CD14-positive monocyte (primary cell): ENCODE measurements around the gene HOXD4. TPM values are rescaled to one million over a fixed set of nuclear protein-coding genes. Genes with fewer than 3 reads are reported as not detected.

ENCODE experiments used
- DNase-seq, 3 donors: peaks; one replicate each; pipeline ENCODE4 v3.0.0-alpha.2; 2011 to 2022
- H2AFZ ChIP-seq: 2 replicates; pipeline ENCODE4 v1.6.0; 2012; ENCODE audit warnings: mild to moderate bottlenecking, low read depth, low read length, inconsistent platforms; ENCODE audit not compliant: insufficient read depth, poor library complexity, severe bottlenecking
- H3K27ac ChIP-seq, 2 donors: 1 replicate in 1 of 2; 2 replicates in 1 of 2; pipeline ENCODE4 v1.5.1; 2012 to 2013; ENCODE audit warnings: low read length in 2 of 2, control low read depth in 1 of 2, inconsistent platforms in 1 of 2, low read depth in 1 of 2, mild to moderate bottlenecking in 1 of 2
- H3K27me3 ChIP-seq, 2 donors: one replicate each; pipeline versions ENCODE4 v1.6.0 to v1.6.1; 2011 to 2013; ENCODE audit warnings: low read length in 2 of 2; ENCODE audit not compliant: control insufficient read depth in 2 of 2, insufficient read depth in 2 of 2
- H3K36me3 ChIP-seq, 2 donors: replicated peaks in 1 of 2; 1 replicate in 1 of 2; 2 replicates in 1 of 2; pipeline versions ENCODE4 v1.5.1 to v1.6.1; 2012 to 2013; ENCODE audit warnings: low read length in 2 of 2, control low read depth in 1 of 2, inconsistent platforms in 1 of 2, mild to moderate bottlenecking in 1 of 2; ENCODE audit not compliant: insufficient read depth in 2 of 2, control insufficient read depth in 1 of 2
- H3K4me1 ChIP-seq, 2 donors: 1 replicate in 1 of 2; 2 replicates in 1 of 2; pipeline versions ENCODE4 v1.5.1 to v1.6.1; 2012 to 2013; ENCODE audit warnings: low read length in 2 of 2, control low read depth in 1 of 2, inconsistent platforms in 1 of 2, mild to moderate bottlenecking in 1 of 2, moderate library complexity in 1 of 2; ENCODE audit not compliant: insufficient read depth in 2 of 2, control insufficient read depth in 1 of 2
- H3K4me2 ChIP-seq: replicated peaks from 2 replicates; pipeline ENCODE3; 2012; ENCODE audit warnings: low read length, moderate library complexity, mild to moderate bottlenecking; ENCODE audit not compliant: poor library complexity, severe bottlenecking; ENCODE audit errors: extremely low read depth
- H3K4me3 ChIP-seq, 3 experiments: fragments of 200-600 bp in 1 of 3; sonication (generic) in 1 of 3; replicated peaks in 1 of 3; 1 replicate in 2 of 3; 2 replicates in 1 of 3; pipeline ENCODE4 v1.5.1; 2011 to 2013; ENCODE audit warnings: low read length in 3 of 3, mild to moderate bottlenecking in 3 of 3, control low read depth in 2 of 3, low read depth in 2 of 3, inconsistent platforms in 1 of 3, moderate library complexity in 1 of 3
- H3K79me2 ChIP-seq: 2 replicates; pipeline ENCODE4 v1.6.0; 2012; ENCODE audit warnings: mild to moderate bottlenecking, control low read depth, inconsistent platforms, low read length, moderate library complexity; ENCODE audit not compliant: insufficient read depth
- H3K9ac ChIP-seq: 2 replicates; pipeline ENCODE4 v1.6.0; 2017; ENCODE audit warnings: low read length, mild to moderate bottlenecking; ENCODE audit not compliant: insufficient read depth, poor library complexity, severe bottlenecking
- H3K9me3 ChIP-seq, 2 donors: replicated peaks in 1 of 2; 1 replicate in 1 of 2; 2 replicates in 1 of 2; pipeline versions ENCODE4 v1.5.1 to v1.6.1; 2012 to 2013; ENCODE audit warnings: low read length in 2 of 2, control low read depth in 1 of 2; ENCODE audit not compliant: control insufficient read depth in 1 of 2, insufficient read depth in 1 of 2
- H4K20me1 ChIP-seq: 2 replicates; pipeline ENCODE4 v1.6.0; 2012; ENCODE audit warnings: mild to moderate bottlenecking, low read length, control low read depth, moderate library complexity; ENCODE audit not compliant: insufficient read depth
- H3K27ac Mint-ChIP-seq, 7 donors: one replicate each; pipeline ENCODE4 v1.8.0; 2020; ENCODE audit warnings: mild to moderate bottlenecking in 7 of 7, mixed read lengths in 7 of 7, moderate library complexity in 6 of 7, inconsistent platforms in 2 of 7
- H3K27me3 Mint-ChIP-seq, 3 donors: one replicate each; pipeline ENCODE4 v1.8.0; 2021 to 2022; ENCODE audit warnings: low read depth in 3 of 3, mild to moderate bottlenecking in 3 of 3, mixed read lengths in 3 of 3, moderate library complexity in 3 of 3, inconsistent platforms in 1 of 3
- H3K36me3 Mint-ChIP-seq, 2 donors: one replicate each; pipeline ENCODE4 v1.8.0; 2020; ENCODE audit warnings: mixed read lengths in 2 of 2, inconsistent platforms in 1 of 2, mild to moderate bottlenecking in 1 of 2
- H3K4me1 Mint-ChIP-seq: one replicate; pipeline ENCODE4 v1.8.0; 2020; ENCODE audit warnings: mild to moderate bottlenecking, mixed read lengths
- H3K4me3 Mint-ChIP-seq, 2 donors: one replicate each; pipeline ENCODE4 v1.8.0; 2020; ENCODE audit warnings: mild to moderate bottlenecking in 2 of 2, mixed read lengths in 2 of 2, moderate library complexity in 1 of 2
- H3K9me3 Mint-ChIP-seq, 7 donors: one replicate each; pipeline ENCODE4 v1.8.0; 2020 to 2022; ENCODE audit warnings: mixed read lengths in 7 of 7, mild to moderate bottlenecking in 6 of 7, moderate library complexity in 6 of 7, inconsistent platforms in 2 of 7
- WGBS: methylation state at CpG from one replicate; pipeline ENCODE4 v1.1.5; 2013; ENCODE audit warnings: missing lambda C conversion rate; ENCODE audit not compliant: insufficient coverage; 5-methylcytosine and 5-hydroxymethylcytosine counted together
- intact Hi-C, 2 donors: fragments of 100-400 bp; cut with micrococcal nuclease; formaldehyde crosslinking; loops; one replicate each; pipeline versions ENCODE4 v1.15.0 to v1.15.1; 2023
- polyA plus RNA-seq, 3 donors: library from polyadenylated mRNA; depleted of rRNA in 1 of 3; unstranded in 2 of 3; stranded (reverse) in 1 of 3; fragments of 300-500 nt in 2 of 3; fragments of >200 nt in 1 of 3; fragmentation: Illumina TruSeq in 2 of 3; gene quantifications; 1 replicate in 2 of 3; 2 replicates in 1 of 3; pipeline ENCODE4 v1.2.3, GENCODE V29; 2012 to 2021
- TF ChIP-seq, protein P1 (sequence below): fragments of 200-600 bp; IDR thresholded peaks from one replicate; pipeline ENCODE4 v1.8.0; 2022; ENCODE audit warnings: antibody characterized with exemption, mild to moderate bottlenecking

The HOXD4 gene
- polyA plus RNA-seq, 3 donors, result not detected

DNA sequence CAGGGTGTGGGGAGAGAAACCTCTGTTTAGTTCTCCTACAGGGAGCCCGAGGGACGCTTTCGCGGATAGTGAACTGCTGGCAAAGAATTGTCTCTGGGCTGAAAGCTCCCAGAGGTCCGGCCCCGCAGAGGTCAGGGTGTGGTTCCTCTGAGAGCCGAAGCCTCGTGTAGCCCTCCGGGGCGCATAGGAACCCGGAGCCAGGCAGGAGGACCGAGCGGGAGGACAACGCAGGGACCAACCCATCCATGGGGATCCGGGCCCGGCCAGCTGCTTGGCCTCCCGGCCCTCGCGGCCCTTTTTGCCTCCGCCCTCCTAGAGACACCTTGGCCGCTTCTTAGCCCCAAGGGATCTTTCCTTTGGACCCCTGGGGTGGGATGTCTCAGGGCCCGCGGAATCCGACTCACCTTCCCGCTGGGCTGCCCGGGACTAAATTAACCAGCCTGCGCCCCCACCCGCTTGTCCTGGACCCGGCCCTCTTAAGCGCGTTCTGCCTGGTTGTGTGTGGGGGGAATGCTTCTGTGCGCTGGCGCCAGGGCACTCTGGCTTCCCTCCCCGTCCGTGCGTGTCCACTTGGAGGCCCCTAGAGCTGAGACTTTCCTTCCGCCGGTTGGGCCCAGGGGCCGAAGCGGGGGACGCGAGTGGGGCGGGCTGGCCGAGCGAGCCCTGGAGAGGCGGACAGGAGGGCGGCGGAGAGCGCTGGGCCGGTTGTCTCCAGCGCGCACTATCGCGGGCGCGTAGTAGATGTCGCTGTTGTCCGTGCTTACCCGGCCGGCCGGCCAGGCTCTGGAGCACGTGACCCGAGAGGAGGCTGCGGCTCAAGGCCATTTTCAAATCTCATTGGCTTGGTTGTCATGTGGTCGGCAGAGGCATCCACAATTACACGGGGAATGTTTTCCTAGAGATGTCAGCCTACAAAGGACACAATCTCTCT is 35.2 kb upstream of the HOXD4 start, which contains the start of gene HOXD10:
HOXD10 (plus strand) TSS at position 896 of the 931 bp plus-strand sequence. CDS start 56 bp downstream, outside the sequence.
- no peaks in the 10 kb centered on the region for H4K20me1 ChIP-seq
- 9% methylated on average over 61 of the region's 66 CpGs for WGBS
- peak within 1 kb of the TSS in 1 of 7 donors; percentile 47 for H3K27ac Mint-ChIP-seq
- H3K36me3 ChIP-seq, result no peaks in the 10 kb centered on the region
- DNase-seq, result no peak
- no peak within 1 kb of the TSS for H3K4me2 ChIP-seq
- peaks cover 4 to 49% (median 32%) of the 10 kb centered on the region in 7 donors for H3K9me3 Mint-ChIP-seq
- intact Hi-C loops, result no loop called here
- TF ChIP-seq, protein P1, sequence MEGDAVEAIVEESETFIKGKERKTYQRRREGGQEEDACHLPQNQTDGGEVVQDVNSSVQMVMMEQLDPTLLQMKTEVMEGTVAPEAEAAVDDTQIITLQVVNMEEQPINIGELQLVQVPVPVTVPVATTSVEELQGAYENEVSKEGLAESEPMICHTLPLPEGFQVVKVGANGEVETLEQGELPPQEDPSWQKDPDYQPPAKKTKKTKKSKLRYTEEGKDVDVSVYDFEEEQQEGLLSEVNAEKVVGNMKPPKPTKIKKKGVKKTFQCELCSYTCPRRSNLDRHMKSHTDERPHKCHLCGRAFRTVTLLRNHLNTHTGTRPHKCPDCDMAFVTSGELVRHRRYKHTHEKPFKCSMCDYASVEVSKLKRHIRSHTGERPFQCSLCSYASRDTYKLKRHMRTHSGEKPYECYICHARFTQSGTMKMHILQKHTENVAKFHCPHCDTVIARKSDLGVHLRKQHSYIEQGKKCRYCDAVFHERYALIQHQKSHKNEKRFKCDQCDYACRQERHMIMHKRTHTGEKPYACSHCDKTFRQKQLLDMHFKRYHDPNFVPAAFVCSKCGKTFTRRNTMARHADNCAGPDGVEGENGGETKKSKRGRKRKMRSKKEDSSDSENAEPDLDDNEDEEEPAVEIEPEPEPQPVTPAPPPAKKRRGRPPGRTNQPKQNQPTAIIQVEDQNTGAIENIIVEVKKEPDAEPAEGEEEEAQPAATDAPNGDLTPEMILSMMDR, result no peak
- H3K79me2 ChIP-seq, result no peaks in the 10 kb centered on the region
- peaks cover 96 to 100% of the 10 kb centered on the region in 2 donors for H3K27me3 ChIP-seq
- no peak within 1 kb of the TSS for H3K9ac ChIP-seq
- peaks cover 95 to 99% (median 98%) of the 10 kb centered on the region in 3 donors for H3K27me3 Mint-ChIP-seq
- H3K4me1 ChIP-seq, result no peaks in the 10 kb centered on the region
- H2AFZ ChIP-seq, result no peak within 1 kb of the TSS
- H3K4me3 Mint-ChIP-seq, result peak within 1 kb of the TSS in 1 of 2 donors; percentile 85
- H3K36me3 Mint-ChIP-seq, result peaks cover 2 to 10% of the 10 kb centered on the region in 2 donors
- H3K27ac ChIP-seq, result no peak within 1 kb of the TSS
- H3K4me1 Mint-ChIP-seq, result peaks cover 12% of the 10 kb centered on the region
- H3K4me3 ChIP-seq, result no peak within 1 kb of the TSS
- H3K9me3 ChIP-seq, result peaks cover 13 to 77% of the 10 kb centered on the region in 2 donors

DNA sequence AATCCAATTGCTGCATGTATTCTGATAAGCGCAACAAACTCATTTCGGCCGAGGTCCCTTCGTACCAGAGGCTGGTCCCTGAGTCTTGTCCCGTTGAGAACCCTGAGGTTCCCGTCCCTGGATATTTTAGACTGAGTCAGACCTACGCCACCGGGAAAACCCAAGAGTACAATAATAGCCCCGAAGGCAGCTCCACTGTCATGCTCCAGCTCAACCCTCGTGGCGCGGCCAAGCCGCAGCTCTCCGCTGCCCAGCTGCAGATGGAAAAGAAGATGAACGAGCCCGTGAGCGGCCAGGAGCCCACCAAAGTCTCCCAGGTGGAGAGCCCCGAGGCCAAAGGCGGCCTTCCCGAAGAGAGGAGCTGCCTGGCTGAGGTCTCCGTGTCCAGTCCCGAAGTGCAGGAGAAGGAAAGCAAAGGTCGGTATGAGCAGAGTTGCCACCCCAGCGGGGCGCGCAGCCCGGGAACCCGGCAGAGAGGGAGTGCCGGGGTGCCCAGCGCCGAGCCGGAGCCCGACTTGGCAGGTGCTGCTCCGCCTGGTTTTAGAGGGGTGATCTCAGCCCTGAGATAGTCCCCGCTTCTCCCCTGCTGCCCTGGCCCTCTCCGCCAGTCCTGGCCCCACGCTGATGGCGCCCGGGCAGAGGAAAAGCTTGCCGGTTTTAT is 34.1 kb upstream of the HOXD4 start:
- Histone ChIP-seq H4K20me1 (no peaks in the 10 kb centered on the region), H3K79me2 (no peaks in the 10 kb centered on the region), H3K9me3 (peaks cover 13 to 76% of the 10 kb centered on the region in 2 donors), H3K4me3 (no peak overlapping the region), H3K27ac (no peak overlapping the region), H3K27me3 (peaks cover 93 to 99% of the 10 kb centered on the region in 2 donors), H3K9ac (no peak overlapping the region), H2AFZ (no peak overlapping the region), H3K4me2 (no peak overlapping the region), H3K36me3 (no peaks in the 10 kb centered on the region), H3K4me1 (peaks cover under 1 to 3% of the 10 kb centered on the region in 2 donors)
- H3K27me3 Mint-ChIP-seq, result peaks cover 93 to 99% (median 97%) of the 10 kb centered on the region in 3 donors
- TF ChIP-seq, protein P1, result no peak
- H3K36me3 Mint-ChIP-seq, result peaks cover 2 to 7% of the 10 kb centered on the region in 2 donors
- peaks cover 9% of the 10 kb centered on the region for H3K4me1 Mint-ChIP-seq
- peaks cover 4 to 43% (median 31%) of the 10 kb centered on the region in 7 donors for H3K9me3 Mint-ChIP-seq
- intact Hi-C loops, result no loop called here
- peak overlapping the region in 1 of 2 donors; percentile 85 for H3K4me3 Mint-ChIP-seq
- H3K27ac Mint-ChIP-seq, result no peak overlapping the region
- DNase-seq, result no peak
- 22% methylated on average over 35 of the region's 40 CpGs for WGBS
